ENCODE measurements around the gene RAB36. TPM values are rescaled to one million over a fixed set of nuclear protein-coding genes. Genes with fewer than 3 reads are reported as not detected.

RAB36 gene
- total RNA-seq, 1 donor from 2014 or later, result 7.5 TPM

DNA sequence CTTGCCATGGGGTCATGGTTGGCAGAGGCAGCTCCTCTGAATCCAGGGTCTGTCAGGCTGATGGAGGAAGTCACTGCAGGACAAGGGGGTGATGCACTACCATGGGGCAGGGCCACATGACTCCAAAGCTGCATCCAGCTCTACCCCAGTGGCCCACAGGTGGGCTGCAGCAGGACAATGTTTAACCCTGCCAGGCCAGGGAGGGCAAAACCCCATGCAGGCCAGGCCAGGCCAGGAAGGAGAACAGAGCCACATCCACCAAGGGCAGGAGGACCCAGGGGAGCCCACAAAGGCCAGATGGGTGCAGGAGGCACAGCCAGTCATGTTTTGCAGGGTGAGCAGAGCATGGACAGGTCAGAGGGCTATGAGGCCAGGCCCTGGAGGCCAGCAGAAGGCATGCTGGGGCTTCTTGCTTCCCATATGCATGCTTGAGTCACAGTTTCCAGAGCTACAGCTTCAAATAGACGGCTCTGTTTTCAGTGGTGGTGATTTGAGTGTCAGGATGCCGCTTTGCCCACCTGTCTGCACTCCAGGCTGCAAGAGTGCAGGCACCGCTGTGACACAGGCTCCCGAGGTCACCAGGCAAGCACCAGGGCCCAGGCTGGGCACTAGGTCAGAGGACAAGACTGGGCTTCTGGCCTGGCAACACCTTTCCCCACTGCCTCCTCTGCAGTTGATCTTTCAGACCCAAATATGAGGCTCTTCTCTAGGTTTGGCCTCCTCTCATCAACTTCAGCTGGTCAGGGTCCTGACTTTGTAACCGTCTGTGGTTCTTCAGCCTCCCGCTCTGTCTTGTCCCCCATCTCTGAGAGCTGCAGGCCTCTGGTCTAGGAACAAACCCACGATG, 26.4 kb upstream of the RAB36 start:
- intact Hi-C loops (cut with DNase I), result no loop called here
- ATAC-seq (no peak), DNase-seq (ENCODE audit: low spot score) (no peak)

DNA sequence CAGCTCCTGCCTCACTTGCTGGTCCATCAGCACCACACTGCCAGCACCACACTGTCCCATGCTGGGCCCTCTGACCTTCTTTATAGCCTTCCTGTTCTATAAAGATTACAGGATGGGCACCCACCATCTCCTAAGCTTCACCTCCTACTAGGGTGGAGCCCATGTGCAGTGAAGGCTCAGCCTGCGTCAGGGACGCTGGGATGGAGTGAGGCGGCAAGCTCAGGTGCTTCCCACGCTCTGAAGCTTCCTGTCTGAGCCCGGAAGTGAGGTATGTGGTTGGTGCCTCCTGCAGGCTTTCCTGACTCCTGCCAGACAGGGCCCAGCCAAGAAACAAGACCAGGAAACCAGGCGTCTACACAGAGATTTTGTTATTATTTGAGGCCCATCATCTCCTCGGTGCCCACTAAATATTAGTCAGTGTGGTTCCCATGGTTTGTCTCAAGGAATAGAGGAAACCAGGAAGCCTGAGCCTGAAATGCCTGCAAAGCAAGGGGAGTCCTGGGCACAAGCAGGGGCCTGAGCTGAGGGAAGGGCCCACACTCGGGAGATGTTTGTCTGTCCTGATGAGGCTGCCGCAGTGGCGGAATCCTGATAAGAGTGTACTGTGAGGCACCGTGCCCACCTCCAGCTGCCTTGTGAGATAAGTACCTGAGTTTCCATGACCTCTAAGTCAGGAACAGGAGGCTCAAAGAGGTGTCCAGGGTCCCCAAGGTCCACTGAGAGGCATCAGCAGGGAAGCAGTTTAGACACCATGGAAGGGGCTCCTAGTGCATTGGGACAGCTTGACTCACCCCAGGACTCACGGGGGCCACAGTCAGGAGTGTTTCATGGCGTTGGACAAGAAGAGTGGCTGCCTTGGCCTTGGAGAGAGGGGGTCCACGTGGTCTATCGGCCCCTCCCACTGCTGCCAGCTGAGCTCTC, 25.5 kb upstream of the RAB36 start:
- no peak for ATAC-seq
- DNase-seq (ENCODE audit: low spot score), result no peak
- intact Hi-C loops (cut with DNase I), result no loop called here

DNA sequence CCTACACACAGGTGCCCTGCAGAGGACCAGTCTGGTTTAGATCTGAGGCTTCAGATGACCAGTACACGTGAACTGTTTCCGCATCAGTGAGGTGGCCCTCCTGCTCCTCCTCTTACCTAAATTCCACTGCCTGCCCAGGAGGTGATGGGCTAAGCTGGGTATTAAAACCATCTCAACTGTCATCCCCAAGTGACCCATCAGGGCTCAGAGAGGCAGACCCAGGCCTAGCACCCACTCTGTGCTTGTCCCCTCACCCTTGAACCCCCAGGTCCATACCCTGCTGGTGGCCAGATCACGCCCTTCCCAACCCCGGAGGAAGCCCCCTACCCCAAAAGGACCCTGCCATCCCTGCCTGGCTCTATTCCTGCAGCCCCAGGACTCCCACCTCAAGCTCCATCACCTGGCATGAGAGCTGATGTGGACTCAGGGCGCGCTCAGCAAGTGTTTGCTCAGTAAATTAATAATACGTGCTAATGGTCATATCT, 24.8 kb upstream of the RAB36 start:
- intact Hi-C loops (cut with DNase I), result no loop called here
- no peak for DNase-seq (ENCODE audit: low spot score)
- ATAC-seq, result no peak

DNA sequence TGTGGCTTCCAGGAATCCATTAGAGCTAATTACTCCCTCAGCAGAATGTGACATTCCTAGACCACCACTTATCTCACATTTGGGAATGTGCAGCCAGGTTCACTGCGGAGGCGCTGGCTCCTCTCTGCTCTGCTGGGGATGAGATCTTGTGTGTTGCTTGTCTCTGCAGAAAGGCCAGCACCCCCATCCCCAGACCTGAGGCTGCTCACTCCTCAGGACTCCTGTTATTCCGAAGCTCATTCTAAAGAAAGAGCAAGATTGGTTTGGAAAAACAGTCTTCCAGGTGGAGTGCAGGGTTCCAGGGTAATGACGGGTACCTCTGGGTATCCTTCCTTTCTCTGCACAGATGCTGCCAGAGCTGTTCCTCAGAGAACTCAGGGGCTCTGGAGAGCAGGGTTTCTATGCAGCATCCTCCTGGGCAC, 24.3 kb upstream of the RAB36 start:
- ATAC-seq, result no peak
- intact Hi-C loops (cut with DNase I), result no loop called here

DNA sequence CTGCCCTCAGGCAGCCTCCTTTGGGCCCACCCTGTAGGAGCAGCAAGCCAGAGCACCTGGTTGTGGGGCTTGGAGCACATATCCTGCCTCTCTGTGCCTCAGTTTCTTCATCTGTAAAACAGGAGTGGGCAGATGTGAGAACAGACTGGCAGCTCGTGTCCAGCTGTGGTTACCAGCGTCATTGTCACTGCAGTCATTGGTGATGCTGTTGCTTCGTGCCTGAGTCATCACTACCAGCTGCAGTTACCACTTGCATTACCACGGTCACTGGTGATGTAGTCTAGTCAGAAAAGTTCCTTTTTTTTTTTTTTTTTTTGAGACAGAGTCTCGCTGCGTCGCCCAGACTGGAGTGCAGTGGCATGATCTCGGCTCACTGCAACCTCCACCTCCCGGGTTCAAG, 23.9 kb upstream of the RAB36 start:
- intact Hi-C loops (cut with DNase I), result no loop called here
- ATAC-seq, result no peak
- DNase-seq (ENCODE audit: low spot score), result no peak

More for the DNA sequence above, 24.3 kb upstream of the RAB36 start:
- no peak for DNase-seq (ENCODE audit: low spot score)

DNA sequence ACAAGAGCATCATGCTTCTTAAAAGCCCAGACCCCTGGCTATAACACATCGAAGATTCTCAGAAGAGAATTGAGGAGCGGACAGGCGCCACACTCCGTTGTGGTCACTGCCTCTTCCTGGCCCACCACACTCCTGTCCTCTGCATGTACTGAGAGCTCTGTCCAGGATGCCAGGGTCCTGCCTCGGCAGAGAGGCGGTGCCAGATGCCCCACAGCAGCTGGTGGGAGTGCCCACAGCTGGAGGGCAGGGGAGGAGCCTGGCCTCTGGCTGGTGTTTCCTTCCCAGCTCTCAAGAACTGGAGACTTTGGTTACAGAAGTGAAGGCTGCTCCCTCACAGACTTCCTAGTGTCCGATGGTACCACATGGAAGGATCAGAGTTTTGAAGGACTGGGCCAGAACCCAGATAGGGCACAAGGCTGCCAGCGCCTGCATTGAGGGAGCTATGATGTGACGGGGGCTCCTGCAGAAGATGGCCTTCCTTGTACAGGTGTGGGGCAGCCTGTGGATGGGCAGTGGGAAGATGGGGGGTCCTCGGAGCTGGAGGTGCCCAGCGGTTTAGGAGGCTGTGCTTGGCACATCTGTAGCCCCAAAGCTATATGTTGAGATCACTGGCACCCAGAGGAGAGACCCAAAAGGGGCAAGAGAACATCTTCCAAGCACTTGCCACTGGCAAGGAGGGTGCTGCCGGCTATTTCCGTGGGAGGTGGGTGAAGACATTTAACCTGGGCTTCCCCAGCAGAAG, 22.9 kb upstream of the RAB36 start:
- DNase-seq (ENCODE audit: low spot score), result no peak
- intact Hi-C loops (cut with DNase I), result no loop called here

DNA sequence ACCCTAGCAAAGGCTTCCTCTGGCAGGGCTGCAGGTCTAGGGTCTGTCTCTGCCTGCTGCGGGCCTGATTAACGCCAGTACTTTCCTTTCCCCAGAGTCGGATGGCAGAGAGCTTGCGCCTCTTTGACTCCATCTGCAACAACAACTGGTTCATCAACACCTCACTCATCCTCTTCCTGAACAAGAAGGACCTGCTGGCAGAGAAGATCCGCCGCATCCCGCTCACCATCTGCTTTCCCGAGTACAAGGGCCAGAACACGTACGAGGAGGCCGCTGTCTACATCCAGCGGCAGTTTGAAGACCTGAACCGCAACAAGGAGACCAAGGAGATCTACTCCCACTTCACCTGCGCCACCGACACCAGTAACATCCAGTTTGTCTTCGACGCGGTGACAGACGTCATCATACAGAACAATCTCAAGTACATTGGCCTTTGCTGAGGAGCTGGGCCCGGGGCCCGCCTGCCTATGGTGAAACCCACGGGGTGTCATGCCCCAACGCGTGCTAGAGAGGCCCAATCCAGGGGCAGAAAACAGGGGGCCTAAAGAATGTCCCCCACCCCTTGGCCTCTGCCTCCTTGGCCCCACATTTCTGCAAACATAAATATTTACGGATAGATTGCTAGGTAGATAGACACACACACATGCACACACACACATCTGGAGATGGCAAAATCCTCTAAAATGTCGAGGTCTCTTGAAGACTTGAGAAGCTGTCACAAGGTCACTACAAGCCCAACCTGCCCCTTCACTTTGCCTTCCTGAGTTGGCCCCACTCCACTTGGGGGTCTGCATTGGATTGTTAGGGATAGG, 22.1 kb upstream of the RAB36 start:
- no peak for ATAC-seq
- intact Hi-C loops (cut with DNase I), result no loop called here
- no peak for DNase-seq (ENCODE audit: low spot score)

More for the DNA sequence above, 22.9 kb upstream of the RAB36 start:
- no peak for ATAC-seq

DNA sequence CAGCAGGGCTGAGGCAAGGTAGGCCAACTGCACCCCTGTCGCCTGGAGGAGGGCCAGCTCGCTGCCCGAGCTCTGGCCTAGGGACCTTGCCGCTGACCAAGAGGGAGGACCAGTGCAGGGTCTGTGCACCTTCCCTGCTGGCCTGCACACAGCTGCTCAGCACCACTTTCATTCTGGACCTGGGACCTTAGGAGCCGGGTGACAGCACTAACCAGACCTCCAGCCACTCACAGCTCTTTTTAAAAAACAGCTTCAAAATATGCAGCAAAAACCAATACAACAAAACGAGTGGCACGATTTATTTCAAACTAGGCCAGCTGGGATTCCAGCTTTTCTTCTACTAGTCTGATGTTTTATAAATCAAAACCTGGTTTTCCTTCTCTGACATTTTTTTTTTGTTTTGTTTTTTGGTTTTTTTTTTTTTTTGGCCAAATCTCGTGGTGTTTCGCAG, 21.4 kb upstream of the RAB36 start:
- DNase-seq (ENCODE audit: low spot score), result no peak
- intact Hi-C loops (cut with DNase I), result no loop called here
- no peak for ATAC-seq

DNA sequence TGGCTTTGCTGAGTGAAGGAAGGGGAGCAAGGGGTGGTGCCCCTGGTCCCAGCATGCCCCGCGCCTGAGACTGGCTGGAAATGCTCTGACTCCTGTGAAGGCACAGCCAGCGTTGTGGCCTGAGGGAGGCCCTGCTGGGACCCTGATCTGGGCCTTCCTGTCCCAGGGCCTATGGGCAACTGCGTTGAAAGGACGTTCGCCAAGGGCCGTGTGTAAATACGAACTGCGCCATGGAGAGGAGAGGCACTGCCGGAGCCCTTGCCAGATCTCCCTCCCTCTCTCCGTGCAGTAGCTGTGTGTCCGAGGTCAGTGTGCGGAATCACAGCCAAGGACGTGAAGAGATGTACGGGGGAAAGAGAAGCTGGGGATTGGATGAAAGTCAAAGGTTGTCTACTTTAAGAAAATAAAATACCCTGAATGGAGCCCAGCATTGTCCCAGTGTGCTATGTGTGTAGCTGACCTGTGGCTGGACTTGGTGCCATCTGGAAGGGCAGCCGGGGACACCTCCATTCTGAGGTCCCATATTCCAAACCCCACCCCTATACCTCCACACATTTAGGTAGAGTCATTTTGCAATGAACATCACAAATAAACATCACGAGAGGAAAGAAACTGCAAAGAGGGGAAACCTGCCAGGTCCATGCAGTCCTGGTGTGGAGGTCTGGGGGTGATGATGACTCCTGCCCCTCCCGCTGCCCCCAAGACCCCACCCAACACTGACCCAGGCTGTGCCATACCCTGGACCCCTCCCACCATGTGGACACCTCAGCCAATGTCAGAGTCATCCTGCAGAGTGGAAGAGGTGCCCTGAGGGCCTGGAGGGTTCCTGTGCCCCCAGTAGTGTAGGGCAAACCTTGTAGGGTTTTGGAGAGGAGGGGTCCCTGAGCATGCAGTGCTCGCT, 20.4 kb upstream of the RAB36 start:
- ATAC-seq, result peak; percentile 48
- intact Hi-C loops (cut with DNase I), result loop anchor here (5.0 kb wide), 1 partner anchor 168 kb away; no protein-coding TSS in a partner anchor
- DNase-seq (ENCODE audit: low spot score), result no peak

DNA sequence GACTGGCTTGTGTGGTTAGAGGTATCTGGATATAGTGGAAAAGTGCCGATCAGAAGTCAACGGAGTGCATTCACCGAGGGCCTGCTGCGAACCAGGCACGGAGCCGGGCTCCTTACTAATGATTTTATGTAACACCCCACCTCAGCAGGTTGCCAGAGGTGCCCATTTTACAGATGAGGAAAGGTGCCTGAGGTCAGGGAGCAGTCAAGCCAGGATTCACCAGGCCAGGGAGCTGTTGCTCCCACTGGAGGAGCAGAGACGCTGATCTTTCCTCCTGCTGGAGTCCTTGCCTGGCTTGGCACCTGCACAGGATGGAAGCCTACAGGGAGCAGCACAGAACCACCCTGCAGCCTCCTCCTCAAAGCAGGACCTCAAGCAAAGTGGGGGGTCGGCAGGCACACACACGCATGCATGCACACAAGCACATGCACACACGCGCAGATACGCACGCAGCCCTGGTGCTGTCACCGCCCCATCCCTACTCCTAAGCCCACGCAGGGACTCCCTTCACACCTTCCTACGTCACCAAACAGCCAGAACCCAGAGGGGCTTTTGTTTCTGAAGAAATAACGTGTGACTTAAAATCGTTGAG, 19.7 kb upstream of the RAB36 start:
- DNase-seq (ENCODE audit: low spot score), result no peak
- intact Hi-C loops (cut with DNase I), result loop anchor here (5.0 kb wide), 1 partner anchor 168 kb away; no protein-coding TSS in a partner anchor
- no peak for ATAC-seq

DNA sequence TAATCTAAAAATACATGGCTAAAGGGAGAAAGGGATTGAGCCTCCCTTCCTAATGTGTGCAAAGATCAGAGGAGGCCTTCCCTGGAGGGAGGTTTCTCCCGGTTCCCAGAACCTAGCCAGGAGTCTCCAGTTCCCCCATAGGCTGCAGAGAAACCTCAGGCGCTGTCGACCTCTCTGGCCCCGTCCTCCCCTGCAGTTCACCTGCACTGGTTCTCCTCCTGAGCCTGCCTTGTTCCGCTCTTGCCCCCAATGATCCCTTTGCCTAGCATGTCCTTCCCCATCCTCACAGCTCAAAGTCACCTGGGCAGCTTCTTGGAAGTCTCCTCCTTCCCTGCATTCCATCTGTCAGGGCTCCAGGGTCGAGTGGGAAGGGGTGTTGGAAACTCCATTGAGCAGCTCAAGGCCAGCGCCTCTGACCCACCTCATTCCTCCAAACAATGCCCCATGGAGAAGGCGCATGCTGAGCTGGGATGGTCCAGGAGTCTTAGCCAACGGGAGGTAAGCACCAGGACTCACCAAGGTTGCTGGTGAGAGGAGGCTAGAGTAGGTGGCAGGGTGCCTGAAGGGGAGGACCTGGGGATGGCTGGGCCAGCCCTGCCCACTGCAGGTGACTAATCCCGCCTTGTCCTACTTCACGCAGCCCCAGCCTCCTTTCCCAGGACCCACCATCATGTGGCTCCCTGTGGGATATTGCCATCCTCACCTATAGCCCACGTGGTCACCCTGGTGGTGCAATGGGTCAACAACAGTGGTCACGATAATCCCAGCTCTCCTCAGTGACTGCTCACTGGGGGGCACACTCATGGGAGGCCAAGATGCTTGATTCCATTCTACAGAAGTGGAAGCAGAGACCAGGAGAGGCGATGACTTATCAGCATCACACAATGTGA, 18.9 kb upstream of the RAB36 start:
- ATAC-seq (no peak), DNase-seq (ENCODE audit: low spot score) (no peak)
- intact Hi-C loops (cut with DNase I), result loop anchor here (5.0 kb wide), 1 partner anchor 169 kb away; no protein-coding TSS in a partner anchor

DNA sequence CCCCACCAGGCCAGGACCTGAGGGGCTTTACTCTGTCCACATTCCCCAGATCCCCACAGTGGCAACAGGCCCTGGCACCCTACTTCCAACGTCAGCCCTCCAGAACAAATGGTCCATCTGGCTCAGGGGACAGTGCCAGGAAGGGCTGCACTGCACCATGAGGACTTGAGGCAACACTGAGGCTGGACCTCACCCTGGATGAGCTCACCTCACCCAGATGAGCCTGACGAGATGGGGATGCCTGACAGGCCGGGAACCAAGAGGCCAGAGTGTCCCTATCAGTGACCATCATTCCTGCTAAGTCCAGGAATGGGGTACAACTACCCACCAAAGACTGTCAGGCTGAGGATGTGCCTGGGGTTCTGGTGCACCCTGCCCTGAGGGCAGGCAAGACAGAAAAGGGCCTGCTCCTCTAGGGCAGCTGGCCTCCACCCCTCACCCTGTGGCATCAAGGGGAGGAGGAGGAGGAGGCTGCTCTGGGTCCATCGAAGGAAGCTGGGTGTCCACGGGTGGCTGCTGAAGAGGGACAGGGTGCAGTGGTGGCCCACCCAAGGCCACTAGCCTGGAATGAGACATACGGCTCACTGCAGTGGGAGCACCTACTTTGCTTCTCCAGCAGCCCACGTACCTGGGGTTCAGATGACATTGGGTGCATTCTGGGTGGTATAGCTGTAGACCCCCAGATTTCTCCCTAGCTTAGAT, 18.1 kb upstream of the RAB36 start:
- ATAC-seq (no peak), DNase-seq (ENCODE audit: low spot score) (no peak)
- intact Hi-C loops (cut with DNase I), result loop anchor here (5.0 kb wide), 1 partner anchor 170 kb away; no protein-coding TSS in a partner anchor

DNA sequence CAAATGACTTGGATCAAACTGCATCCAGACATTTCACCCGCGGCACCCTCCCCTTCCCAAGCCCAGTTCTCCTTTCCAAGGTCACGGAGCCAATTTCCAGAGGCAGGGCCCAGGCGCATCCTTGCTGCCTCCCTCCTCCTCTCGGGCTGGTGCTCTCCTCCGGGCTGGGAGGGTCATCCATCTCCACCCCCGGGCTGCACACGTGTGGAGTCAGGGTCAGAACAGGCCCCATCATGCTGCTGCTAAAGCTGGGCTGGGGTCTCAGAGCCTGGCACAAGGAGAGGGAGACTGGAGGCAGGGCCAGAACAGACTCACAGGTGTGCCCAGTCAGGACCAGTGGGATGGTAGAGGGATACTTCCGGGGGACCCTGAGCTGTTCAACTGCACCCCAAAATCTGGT, 17.5 kb upstream of the RAB36 start:
- peak; percentile 7 for ATAC-seq
- no peak for DNase-seq (ENCODE audit: low spot score)
- intact Hi-C loops (cut with DNase I), result loop anchor here (5.0 kb wide), 1 partner anchor 170 kb away; no protein-coding TSS in a partner anchor

DNA sequence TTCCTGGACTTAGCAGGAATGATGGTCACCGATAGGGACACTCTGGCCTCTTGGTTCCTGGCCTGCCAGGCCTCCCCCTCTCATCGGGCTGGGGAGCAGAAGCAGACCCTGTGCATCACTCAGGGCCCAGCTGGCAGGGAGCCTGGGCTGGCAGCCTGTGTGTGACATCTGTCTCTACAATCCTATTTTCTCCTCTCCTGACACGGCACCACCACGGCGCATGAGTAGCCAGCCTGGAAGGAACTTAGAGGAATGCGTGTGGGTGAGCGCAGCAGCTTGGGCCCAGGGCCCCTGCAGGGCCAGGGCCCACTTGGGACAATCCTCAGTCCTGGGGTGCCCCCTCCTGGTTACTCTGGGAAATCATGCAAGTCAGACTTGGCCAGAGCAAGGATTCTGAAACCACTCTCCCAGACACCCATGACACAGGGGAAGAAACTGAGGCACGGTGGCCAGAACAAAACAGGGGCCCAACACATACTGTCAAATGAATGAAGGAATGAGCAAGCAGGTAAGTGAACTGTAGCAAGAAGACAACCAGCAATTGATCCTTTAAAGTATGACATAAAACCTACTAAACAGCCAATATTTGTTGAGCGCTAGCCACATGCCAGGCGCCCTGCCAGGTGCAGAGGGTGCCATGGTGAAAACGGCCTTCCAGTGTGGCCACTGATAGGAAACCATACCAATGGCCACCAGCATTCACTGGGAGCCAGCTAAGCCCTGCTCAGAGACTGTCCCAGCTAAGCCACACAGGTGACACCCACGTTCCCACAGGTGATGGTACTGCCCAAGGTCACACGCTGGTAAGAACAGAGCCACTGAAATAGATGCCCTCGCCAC, 16.8 kb upstream of the RAB36 start:
- intact Hi-C loops (cut with DNase I), result loop anchor here (5.0 kb wide), 1 partner anchor 171 kb away; no protein-coding TSS in a partner anchor
- DNase-seq (ENCODE audit: low spot score) (peak; percentile 91), ATAC-seq (peak; percentile 93)

All from sciatic nerve (tissue), 2 donors.